Heart left ventricle (tissue), 13 donors: ENCODE measurements around the gene AP3B1.

Experiments
- CTCF ChIP-seq, 12 donors: fragments of 200-600 bp; sonication (generic) in 4 of 12; IDR thresholded peaks; one replicate each; pipeline versions ENCODE4 v1.5.0 to v1.8.0; 2018 to 2022; ENCODE audit warnings: antibody characterized with exemption in 12 of 12, mild to moderate bottlenecking in 5 of 12
- POLR2A ChIP-seq, 2 donors: fragments of 450-650 bp; IDR thresholded peaks; one replicate each; pipeline ENCODE4 v1.6.1; 2017; ENCODE audit warnings: antibody characterized with exemption in 2 of 2, mild to moderate bottlenecking in 2 of 2, moderate library complexity in 2 of 2
- donor health status: ischemic (EF 13 %, LVEDD 7.1; RV severe dilation, severe dysfunction).
- donor health status: DM: no; HTN: yes; CAD: no.
- donor health status: DM: no; HTN: no; CAD: no.
- donor health status: ischemic (EF 25% LVEDD 6.9; RV normal size, moderate dysfunction).
- donor health status: ischemic (EF 25% LVEDD 5.7; RV mildly dilated, moderate dysfunction).
- donor health status: ischemic (EF 35%, LVEDD 5.7; RV mildly dilated, moderate dysfunction).
- donor health status: nonischemic (EF 11% LVEDD 7.7; RV severe dilation, severe dysfunction).
- donor health status: DM: yes; HTN: yes; CAD: no.
- donor health status: PGD.
- donor health status: ischemic (EF 29% LVEDD 5.4; RV normal size, mild dysfunction).
- donor health status: nonischemic (EF 23%, LVEDD 6.1; RV moderate dilation, normal function).

DNA sequence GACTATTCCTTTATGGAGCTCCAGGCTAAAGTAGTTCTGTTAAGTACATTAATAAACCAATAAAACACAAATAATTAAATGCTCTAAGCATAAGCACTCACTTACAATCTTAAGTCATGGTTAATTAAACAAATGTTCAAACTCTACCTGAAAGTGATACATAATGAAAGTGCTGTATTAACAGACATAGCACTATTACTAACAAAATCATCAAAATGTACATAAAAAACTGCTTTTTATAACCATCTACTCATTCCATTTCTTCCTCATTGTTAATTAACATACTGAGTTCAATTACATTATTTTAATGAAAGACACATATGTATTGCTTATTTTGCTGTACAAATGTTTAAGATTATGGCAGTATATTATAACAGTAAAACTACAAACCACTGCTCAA, 107.3 kb downstream of the AP3B1 start:
- TF ChIP-seq CTCF (IDR thresholded peaks at IDR 0.05) (no peak), POLR2A (IDR thresholded peaks at IDR 0.05) (no peak)
